ENCODE data around the gene INSIG1.

The INSIG1 gene

GRCh38 chr7:155297517-155298287 is at the start of gene INSIG1:
INSIG1 (plus strand) TSS chr7:155297878; CDS start chr7:155298286, 408 bp downstream.
- DNase-seq: peak; percentile 73

DNA sequence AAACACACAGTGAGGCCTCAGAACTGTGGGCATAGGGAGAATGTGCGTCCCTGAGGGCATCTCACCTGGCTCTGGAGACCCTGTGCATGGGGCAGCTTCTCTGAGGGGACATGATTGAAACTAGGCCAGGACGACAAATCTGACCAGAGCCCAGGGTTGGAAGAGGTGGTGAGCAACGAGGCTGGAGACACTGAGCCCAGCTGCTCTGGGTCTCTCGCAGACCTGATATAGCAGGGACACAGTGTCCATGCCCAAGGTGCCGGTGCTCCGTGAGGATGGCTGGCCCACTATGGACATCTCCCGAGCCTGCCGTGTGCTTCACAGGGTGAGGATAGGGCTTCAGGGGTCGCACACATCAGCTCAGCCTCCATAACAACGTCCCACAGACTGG is 49.3 kb upstream of the INSIG1 start:
- DNase-seq: no peak

DNA sequence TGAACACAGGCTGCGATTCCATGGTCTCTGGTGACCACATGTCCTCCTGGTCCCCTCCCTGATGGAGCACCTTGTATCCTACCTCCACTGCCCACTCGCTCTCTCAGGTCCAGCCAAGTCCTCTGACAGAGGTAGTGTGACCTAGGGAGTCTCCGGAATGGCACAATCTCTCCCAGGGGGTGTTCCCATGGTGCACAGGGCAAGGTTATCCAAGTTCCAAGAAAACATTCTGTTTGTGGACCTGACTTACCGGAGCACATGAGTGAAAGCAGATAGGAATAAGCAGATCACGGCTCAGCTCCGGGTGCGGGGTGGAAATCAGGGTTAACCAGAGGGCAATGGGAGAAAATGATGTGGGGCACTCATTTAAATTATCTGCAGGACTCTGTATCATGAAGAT is 45.8 kb upstream of the INSIG1 start:
- no peak for DNase-seq

GRCh38 chr7:155252444-155252887 is 45.2 kb upstream of the INSIG1 start:
- DNase-seq: no peak

DNA sequence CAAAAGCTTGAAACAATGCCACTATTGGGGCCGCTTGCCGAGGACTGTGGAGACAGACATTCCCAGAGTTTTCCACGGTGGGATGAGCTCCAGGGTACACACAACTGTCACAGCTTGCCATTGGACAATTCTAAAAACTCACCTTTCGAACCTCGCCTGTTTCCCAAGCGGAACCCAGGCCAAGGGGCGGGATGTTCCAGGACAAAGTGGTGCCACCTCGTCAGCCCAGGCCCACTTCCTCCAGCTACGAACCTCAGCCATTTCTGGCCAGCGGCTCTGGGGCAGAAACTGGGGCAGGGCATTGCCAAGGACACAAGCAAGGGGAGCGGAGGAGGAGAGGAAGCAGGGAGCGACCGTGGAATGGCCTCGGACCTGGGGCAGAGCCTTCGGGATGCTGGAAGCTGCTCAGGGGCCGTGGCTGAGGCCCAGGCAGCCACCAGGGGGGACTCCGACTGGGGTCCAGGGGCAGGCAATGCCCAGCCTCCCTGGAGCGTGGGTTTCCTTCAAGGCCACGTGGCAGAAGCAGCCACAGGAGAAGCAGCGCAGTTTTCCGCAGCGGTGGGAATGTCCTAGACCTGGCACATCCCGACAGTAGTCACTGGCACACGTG is 44.7 kb upstream of the INSIG1 start:
- DNase-seq: no peak

DNA sequence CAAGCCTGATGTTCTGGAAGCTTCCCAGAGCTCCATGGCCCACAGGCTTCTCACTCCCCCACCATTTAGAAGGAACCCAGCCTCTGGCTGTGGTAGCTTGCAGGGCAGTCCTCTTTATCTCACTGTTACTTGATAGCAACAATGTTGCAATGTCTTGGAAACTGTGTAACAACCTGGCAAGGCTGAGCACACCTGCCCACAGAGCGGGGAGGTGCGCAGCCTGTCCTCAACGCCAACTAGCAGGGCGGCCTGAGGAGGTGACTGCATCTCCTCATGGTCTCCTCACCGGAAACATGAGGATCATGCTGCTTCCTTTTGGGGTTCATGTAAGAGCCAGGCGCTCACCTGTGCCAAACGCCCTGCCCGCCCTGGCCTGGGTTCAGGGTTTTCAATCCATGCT is 43.7 kb upstream of the INSIG1 start:
- no peak for DNase-seq

GRCh38 chr7:155255071-155255470 is 42.6 kb upstream of the INSIG1 start:
- DNase-seq: no peak

DNA sequence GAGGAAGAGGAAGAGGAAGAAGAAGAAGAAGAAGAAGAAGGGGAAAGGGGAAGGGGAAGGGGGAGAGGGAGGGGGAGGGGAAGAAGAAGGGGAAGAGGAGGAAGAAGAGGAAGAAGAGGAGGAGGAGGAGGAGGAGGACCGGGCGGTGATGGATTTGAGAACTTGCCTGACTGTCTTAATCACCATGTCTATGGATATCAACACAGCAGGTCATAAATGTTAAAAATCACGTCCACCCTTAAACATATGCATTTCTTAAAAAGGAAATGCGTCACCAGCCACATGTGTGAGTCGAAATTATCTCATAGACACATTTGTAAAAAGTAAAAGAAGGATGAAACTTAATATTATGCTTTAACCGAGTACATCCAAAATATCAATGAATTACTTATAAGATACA is 42.1 kb upstream of the INSIG1 start:
- no peak for DNase-seq

DNA sequence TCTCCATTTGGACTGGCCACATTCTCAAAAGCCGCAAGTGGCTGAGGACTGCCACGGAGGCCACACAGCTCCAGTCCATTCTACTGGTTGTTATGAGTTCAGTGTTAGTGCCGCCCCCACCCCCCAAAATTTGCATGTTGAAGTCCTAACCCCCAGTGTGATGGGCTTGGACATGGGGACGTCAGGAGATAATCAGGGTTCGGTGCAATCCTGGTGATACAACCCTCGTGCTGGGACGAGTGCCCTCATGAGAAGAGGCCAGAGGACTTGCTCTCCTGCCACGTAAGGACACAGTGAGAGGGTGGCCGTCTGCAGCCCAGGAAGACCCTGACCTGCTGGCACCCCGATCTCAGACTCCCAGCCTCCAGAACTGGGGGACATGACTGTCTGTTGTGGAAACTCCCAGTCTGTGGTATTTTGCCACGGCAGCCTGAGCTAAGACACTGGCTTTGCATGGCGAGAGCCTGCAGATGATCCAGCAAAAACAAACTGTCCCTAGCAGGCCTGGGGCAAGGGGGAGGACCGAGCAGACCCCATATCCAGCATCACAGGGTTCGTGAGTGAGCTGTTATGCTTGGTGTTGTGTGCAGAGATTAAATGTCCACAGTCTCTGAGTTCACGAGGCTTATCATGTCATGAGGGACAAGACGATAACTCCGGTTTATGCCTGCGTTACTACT is 41.5 kb upstream of the INSIG1 start:
- no peak for DNase-seq

- DNase-seq: no peak
Observed at GRCh38 chr7:155256761-155257481, 40.8 kb upstream of the INSIG1 start.

DNA sequence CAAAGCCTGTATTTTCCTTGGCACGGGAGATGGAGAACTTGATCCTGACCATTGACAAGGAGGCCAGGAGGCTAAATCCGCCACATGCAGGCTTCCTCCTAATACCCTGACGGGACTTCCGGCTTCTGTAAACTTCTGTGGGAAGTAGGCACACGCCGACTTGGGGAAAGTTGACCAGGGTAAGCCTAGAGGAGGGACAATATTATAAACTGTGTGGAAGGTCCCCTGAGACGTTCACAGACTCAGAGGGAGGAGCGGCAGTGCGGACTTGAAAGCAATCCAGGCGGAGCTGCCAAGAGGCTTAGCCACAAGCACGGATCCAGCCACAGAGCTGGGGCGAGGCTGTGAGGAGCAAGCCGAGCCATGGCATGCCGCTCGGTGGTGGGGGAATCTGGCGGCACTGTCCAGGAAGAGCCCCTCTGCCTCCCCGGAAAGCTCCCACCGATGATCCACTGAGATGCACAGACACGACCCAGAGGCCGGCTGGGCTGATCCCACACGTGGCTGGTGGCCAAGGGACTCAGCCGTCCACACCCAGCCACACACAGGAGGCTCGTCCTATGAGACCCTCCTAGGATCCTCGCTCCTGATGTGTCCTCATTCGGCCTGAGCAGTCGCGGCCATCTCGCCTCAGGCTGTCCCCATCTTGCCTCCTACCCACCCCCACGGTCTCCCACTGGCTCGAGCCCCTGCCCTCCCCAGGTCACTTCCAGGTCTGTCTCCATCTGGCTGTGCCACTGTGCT is 40.0 kb upstream of the INSIG1 start:
- no peak for DNase-seq

DNA sequence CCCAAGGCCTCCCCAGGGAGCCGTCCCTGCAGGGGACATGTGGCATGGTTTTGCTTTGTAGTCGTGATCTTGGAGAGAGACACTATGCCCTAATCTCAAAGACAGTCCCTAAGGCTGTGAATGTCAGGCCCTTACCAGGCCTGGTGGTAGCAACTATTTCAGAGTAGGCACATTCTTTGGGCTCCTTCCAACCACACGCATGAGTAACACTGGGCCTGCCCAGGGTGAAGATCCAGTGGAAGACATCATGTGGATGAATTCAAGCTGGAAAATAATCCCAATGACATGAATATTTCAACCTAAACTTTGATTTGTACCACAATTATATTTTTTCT is 39.5 kb upstream of the INSIG1 start:
- DNase-seq: no peak

DNA sequence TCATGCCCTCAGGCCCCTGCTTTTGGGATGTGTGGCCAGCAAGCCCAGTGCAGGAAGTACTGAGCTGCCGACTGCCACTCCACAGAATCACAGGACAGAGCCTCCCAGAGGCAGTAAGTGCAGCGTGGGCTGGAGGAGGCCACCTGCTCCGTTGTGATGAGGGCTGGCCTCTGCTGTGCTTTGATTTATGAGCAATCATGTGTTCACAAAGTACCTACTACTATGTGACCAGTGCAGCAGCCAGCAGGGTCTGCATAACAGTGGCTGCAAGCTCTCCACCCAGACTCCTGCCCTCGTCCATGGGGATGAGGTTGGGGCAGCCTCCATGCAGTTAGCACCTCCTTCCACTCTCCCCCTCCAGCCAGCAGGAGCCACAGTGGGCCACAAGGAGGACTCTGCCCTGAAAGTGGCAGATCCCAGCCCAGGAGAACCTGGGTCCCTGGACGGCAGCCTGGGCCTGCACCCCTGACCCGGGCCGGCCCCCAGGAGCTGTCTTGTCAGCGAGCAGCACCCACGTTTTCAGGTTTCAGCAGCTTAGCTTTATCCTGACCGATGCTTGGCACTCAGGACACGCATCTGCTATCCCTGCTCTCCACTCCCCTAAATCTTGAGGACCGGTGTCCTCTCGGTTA is 37.7 kb upstream of the INSIG1 start:
- DNase-seq: no peak

GRCh38 chr7:155260498-155260872 is 37.2 kb upstream of the INSIG1 start:
- no peak for DNase-seq

DNA sequence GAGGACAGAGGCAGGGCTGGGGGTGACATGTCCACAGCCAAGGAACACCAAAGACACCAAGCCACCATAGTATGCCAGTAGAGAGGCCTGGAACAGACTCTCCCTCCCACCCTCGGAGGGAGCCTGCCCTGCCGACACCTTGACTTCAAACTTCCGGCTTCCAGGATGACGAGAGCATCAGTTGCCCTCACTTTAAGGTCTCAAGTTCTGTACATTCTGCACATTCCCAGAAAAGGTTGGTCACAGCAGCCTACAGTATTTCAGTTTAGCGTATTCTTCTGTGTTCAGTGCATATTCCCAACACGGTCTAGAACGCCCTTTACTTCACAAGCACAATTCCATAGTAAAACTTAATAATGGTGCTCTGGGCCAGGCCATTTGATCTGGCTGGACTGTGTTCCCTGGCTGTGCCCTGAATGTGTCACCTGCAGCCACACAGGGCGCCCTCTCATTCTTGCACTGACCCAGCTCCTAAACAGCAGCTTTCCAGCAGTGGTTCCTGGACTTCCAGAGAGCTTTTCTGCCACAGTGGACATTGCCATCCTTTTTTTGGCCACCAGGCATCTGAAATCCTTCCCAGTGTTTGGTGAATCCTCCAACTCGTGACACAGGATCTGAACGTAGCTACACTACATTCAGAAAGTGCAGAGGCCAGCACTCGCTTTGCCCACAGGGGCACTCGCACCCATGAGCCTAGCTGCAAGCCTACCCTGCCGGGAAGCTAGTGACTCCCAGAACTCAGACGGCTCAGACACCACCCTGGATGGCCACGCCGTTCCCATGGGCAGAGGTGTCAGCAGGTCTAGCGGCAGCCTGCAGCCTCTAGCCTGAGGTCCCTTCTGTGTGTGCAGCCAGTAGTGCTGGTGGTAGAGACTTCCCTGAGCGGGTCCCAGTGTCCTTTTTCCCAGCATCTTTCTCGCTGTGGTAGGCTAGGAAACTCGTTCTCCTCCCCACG is 36.4 kb upstream of the INSIG1 start:
- DNase-seq: no peak

DNA sequence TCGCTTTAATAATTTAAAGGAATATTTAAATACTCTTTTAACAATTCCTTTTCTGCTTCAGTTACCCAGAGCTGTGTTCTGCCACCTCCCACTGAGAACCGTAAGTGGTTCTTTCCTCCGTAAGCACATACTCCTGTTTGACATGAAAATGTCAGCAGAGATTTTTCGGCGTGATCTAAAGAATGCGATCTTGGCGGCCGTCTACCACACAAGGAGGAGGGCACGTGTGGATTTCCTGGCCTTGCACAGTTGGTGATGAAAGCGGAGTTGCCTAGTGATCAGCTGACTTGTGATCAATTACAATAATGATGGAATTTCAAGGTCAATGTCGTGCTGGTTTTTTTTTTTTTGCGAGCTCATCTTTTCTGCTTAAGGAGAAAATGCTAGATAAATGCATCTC is 35.6 kb upstream of the INSIG1 start:
- no peak for DNase-seq

- no peak for DNase-seq
Observed at GRCh38 chr7:155263051-155263450, 34.6 kb upstream of the INSIG1 start.

DNA sequence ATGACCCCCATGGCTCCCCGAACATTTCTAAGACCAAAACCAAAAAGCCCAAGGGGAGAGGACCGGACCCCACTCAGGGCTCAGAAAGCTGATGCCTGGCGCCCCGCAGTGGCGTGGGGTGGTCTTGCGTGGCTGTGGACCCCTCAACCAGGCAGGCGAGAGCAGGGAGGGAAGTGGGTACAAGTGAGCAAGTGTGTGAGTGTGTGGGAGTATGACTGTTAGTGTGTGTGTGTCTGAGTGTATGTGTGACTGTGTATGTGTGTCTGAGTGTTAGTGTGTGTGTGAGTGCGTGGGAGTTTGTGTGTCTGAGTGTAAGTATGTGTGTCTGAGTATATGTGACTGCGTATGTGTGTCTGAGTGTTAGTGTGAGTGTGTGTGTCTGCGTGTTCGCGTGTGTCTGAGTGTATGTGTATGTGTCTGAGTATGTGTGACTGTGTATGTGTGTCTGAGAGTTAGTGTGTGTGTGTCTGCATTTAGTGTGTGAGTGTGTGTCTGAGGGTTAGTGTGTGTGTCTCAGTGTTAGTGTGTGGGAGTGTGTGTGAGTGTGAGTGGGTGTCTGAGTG is 34.0 kb upstream of the INSIG1 start:
- DNase-seq: no peak

GRCh38 chr7:155265144-155265543 is 32.5 kb upstream of the INSIG1 start:
- no peak for DNase-seq

- no peak for DNase-seq
Observed at GRCh38 chr7:155265961-155266360, 31.7 kb upstream of the INSIG1 start.

DNA sequence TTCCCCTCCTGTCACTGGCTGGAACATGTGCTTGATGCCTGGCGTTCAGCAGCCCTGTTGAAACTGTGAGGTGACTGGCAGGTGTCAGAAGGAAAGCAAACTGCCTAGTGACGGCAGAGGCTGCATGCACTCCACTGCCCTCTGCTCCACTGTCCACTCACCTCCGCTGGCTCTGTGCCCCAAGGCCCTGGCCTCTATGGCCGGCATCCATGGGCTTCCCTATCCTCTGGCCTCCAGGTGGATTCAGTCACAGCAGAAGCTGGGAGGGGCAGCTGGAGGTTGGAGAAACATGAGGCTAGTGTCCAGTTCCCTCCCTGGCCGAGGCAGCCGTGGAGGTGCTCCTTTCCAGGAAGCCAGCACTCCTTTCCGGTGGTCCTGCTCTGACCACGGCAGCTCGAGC is 31.2 kb upstream of the INSIG1 start:
- DNase-seq: no peak
